D341Med (cell line): ENCODE measurements around the gene AP5B1.

Experiments used
- DNase-seq: peaks from one replicate; pipeline ENCODE4 v3.0.0; 2012; ENCODE audit warnings: low spot score

AP5B1 gene, protein sequence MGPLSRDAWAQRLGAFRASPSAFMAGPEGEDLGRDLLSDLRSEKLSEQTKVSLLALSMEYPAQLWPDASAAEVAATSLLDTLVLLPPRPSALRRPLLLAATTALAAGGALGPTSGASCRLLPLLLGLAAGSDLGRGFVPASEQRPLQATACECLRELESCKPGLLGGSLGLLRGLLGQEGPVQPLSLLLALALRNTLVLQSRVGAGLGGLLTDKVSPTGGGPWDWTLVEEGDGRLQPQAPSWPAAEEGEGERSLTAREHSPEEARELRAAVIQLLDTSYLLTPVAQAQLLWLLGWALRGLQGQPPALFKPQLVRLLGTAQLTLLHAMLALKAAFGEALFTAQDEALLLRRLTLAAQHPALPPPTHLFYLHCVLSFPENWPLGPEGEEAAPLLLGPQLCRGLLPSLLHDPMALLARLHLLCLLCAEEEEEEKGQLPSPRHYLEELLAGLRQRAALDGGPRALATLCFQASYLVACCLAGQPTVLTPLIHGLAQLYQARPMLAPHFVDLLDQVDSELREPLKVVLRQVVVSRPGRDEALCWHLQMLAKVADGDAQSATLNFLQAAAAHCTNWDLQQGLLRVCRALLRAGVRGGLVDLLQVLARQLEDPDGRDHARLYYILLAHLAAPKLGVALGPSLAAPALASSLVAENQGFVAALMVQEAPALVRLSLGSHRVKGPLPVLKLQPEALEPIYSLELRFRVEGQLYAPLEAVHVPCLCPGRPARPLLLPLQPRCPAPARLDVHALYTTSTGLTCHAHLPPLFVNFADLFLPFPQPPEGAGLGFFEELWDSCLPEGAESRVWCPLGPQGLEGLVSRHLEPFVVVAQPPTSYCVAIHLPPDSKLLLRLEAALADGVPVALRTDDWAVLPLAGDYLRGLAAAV

DNA sequence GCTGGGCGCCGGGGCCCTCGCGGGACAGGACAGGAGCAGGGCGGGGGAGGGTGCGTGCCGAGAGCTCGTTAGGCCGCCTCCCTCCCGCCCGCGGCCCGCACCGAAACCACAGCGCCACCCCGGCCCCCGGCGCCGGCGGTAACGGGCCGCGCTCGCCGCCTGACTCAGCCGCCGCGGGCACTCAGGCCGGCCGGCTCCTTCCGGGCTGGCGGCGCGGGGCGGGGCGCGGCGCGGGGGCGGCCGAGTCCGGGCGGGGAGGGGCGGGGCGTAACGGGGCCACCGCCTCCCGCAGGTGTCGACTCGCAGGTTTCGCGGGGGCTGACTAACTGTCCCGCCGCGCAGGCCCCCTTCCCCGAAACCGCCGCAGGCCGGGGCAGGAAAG, at the start of gene AP5B1:
TSS of gene AP5B1 (minus strand) at position 207 of the 382 bp plus-strand sequence. CDS start 385 bp downstream, outside the sequence.
- peak; percentile 83 for DNase-seq

- DNase-seq = no peak
Observed at GRCh38 chr11:65829459-65829858, 48.7 kb upstream of the AP5B1 start.

GRCh38 chr11:65826984-65827735, 46.4 kb upstream of the AP5B1 start:
- DNase-seq = no peak

- DNase-seq = no peak
Observed at GRCh38 chr11:65822776-65823528, 42.2 kb upstream of the AP5B1 start.

DNA sequence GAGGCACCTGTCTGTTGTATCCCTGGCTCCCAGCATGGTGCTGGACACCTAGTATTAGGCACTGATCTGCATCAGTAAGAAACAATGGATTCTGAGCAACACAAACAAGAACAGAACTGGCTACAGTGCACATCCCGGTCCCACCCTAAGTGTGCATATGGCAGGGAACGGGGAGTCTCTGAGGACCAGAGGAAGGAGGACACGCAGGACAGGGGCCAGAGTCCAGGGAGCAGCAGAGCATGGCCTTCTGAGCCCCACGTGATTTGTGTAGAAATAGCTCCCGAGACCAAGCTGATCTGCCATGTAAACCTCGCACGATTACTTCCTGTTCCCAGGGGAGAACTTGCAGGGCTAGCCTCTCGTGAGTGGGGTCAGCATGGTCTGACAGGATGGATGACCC, 40.3 kb upstream of the AP5B1 start:
- no peak for DNase-seq

- peak; percentile 98 for DNase-seq
Observed at GRCh38 chr11:65817835-65818680, 37.3 kb upstream of the AP5B1 start.

GRCh38 chr11:65817312-65817834, 36.6 kb upstream of the AP5B1 start:
- DNase-seq = no peak

DNA sequence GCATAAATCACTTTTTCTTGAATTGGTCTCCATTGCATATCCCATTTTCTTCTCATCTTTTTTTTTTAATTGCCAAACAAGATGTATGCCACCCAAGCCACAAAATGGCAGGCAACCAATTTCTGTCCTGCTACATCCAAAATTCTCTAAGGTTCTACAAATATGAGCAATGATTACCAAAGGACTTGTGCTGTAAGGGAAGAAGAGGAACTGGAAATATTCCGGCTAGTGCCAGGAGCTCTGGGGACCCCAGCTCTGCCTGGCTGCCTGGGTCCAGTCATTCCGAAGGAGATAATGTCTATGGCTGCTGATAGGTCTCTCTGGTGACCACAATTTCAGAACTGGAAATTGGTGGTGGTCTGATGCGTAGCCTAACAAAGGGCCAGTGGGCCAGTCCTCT, 35.9 kb upstream of the AP5B1 start:
- DNase-seq = no peak

- DNase-seq = no peak
Observed at GRCh38 chr11:65814986-65815565, 34.3 kb upstream of the AP5B1 start.

GRCh38 chr11:65814131-65814985, 33.6 kb upstream of the AP5B1 start:
- no peak for DNase-seq

- peak; percentile 62 for DNase-seq
Observed at GRCh38 chr11:65811764-65812475, 31.1 kb upstream of the AP5B1 start.

DNA sequence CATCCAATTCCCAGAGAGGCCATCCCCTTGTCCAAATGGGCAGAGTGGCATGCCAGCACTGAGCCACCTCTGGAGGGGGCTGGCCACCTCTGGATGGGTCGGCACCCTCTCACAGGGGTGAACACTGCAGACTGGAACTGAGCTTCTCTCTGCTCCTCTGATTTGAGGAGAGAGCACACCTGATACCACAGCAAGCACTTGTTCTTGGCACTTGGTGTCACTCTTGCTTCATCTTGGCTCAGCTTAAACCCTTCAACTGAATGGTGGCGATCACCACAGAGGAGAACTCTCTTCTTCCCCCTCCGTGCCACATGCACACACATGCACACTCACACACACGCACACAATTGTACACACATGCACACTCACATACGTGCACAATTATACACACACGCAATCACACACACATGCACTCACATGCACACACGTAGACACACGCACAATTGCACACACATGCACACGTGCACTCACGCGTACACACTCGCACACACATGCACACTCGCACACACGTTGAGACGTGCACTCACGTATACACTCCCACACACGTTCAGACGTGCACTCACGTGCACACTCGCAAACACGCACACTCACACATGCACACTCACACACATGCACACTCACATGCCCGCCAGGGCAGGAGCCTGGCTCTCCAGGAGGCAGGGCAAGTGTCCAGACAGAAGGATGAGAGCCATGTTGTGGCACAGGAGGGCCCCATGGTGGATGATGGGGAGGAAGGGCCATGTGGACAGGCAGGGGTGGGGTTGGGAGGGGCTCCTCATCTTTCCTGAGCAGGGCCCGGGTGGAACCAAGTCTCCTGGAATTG, 29.5 kb upstream of the AP5B1 start:
- DNase-seq = no peak

DNA sequence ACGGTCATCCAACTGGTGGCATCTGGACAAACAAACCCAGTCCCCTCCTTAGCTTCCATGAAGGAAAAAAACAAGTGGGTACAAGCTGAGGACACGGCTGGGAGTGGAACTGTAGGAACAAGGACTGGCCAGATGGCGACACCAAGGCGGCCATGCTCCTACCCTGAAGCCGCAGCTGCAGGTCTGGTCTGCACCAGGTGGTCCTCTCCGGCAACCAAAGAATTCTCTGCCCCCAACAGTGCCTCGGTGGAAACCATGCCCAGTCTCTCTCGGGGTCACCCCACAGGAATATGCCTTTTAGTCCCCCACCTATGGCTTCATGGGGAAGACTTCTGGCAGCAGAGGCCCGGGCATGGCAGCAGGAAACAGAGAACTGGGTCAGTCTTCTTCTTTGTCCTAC, 28.7 kb upstream of the AP5B1 start:
- no peak for DNase-seq

DNA sequence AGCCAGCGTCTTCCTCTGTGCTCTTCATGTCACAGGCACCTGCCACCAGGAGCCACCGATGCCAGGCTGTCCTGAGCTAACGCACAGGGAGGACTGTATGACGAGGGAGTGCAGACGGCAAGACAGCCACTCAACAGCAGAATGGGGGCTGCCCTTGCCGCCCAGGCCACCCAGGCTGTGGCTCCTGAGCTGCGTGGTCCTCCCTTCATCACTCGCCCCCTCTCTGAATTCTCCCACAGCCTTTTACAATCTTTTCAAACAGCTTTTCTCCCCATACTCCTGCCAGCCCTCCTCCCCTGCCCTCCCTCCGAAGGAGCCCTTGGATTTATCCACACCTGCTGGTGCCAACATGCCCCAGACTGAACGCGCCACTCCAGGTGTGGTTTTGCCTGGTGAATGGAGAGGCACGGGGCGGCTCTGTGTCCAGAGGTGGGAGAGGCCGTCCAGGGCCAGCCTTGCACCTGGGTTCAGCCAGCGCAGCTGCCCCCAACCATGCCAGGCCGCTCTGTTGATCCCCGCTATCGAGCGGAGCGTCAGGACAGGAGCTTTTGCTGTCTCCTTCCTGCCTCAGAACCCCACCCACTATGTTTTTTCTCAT, 28.1 kb upstream of the AP5B1 start:
- DNase-seq = no peak

DNA sequence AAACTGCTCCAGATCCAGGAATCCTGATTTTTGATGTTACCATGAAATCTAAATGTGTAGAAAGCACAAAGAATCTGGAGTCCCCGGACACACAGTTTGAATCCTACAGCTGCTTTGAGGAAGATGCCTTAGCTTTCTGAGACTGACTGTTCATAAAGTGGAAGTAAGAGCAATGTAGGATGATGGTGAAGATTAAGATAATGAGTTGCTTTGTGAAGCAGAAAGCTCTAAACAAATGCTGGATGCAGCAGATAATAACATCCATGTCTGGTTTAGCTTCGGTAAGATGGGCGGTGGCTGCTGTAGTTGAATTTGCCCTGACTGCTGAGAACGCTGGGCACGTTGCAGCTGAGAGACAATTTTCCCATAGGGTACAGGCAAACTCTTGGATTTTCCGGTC, 26.2 kb upstream of the AP5B1 start:
- DNase-seq = no peak

- peak; percentile 24 for DNase-seq
Observed at GRCh38 chr11:65803797-65804492, 23.2 kb upstream of the AP5B1 start.

- DNase-seq = no peak
Observed at GRCh38 chr11:65802841-65803240, 22.1 kb upstream of the AP5B1 start.
